ENCODE measurements around the gene CCT6B. TPM values are rescaled to one million over a fixed set of nuclear protein-coding genes. Genes with fewer than 3 reads are reported as not detected.

The CCT6B gene
- total RNA-seq, 1 donor from 2014 or later: 2.3 TPM

DNA sequence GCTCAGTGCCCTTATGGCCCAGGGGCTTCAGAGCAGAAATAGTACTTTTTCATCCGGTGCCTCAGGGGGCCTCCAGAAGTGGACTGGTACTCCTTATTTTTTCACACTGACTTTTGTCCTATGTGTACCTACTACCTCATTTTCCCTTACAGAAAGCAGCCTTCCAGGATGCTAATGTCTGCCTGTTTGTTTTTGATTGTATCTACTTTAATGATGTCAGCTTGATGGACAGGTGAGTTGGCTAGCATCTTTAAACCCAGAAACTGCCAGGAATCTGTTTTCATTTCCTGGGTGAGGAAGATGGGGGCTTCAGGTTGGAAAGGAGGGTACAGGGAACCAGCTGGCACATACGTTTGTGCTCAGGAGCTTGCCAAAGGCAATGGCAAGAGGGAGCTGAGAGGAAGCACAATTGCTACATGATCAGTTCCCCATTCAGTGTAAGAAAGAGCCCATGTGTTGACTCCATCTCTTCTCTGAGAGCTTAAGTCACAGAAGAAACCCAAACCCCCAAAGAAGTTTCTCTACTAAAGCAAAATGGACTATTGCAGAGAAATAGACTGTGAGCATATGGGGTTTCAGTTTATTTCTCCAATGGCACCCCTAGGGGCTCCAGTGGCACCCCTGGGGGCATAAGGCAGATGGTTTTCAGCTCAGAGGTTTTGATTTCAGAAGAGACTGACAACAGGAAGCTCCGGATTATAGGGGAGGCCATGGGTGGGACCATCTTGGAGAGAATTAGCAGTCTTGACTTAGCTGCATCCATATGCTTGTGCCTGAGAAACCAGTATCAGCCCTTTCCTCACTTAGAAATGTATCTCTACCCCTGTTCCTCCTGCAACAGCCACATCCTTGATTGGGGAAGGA lies 35.4 kb upstream of the CCT6B start:
- H3K27me3 Mint-ChIP-seq (ENCODE audit: low read depth): no peaks in the 10 kb centered on the region
- no peaks in the 10 kb centered on the region for H3K4me1 Mint-ChIP-seq
- no peak for DNase-seq (ENCODE audit: low read depth, low spot score)
- H3K9me3 Mint-ChIP-seq: no peaks in the 10 kb centered on the region
- peaks cover 1% of the 10 kb centered on the region for H3K36me3 Mint-ChIP-seq (ENCODE audit: low read depth)
- TF ChIP-seq, protein P1, sequence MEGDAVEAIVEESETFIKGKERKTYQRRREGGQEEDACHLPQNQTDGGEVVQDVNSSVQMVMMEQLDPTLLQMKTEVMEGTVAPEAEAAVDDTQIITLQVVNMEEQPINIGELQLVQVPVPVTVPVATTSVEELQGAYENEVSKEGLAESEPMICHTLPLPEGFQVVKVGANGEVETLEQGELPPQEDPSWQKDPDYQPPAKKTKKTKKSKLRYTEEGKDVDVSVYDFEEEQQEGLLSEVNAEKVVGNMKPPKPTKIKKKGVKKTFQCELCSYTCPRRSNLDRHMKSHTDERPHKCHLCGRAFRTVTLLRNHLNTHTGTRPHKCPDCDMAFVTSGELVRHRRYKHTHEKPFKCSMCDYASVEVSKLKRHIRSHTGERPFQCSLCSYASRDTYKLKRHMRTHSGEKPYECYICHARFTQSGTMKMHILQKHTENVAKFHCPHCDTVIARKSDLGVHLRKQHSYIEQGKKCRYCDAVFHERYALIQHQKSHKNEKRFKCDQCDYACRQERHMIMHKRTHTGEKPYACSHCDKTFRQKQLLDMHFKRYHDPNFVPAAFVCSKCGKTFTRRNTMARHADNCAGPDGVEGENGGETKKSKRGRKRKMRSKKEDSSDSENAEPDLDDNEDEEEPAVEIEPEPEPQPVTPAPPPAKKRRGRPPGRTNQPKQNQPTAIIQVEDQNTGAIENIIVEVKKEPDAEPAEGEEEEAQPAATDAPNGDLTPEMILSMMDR (conservative IDR thresholded peaks at IDR 0.05): no peak
- H3K27ac Mint-ChIP-seq (ENCODE audit: unreplicated experiment): no peak overlapping the region
- H3K4me3 Mint-ChIP-seq: no peak overlapping the region

DNA sequence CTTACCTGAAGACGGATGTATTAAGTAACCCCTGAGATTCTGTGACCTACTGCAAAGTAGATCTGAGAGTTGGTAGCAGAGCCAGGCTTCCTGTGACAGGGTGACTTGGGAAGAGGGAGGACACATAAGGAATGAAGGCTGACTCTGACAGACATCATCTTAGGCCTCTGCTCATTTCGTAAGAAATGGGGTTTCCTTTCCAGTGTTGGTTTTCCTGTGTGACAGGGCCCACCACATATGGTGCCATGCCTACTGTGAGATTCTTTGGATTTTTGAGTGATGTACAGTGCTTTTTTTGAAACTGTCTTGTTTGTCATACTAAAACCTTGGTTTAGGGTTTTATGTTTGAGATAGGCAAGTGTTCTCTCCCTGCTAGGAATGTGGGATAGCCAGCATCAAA lies 31.8 kb upstream of the CCT6B start:
- Mint-ChIP-seq H3K36me3 (ENCODE audit: low read depth) (peaks cover 4% of the 10 kb centered on the region), H3K4me3 (no peak overlapping the region), H3K27me3 (ENCODE audit: low read depth) (no peaks in the 10 kb centered on the region), H3K4me1 (no peaks in the 10 kb centered on the region), H3K9me3 (no peaks in the 10 kb centered on the region), H3K27ac (ENCODE audit: unreplicated experiment) (no peak overlapping the region)
- TF ChIP-seq, protein P1 (conservative IDR thresholded peaks at IDR 0.05): no peak
- DNase-seq (ENCODE audit: low read depth, low spot score): no peak

DNA sequence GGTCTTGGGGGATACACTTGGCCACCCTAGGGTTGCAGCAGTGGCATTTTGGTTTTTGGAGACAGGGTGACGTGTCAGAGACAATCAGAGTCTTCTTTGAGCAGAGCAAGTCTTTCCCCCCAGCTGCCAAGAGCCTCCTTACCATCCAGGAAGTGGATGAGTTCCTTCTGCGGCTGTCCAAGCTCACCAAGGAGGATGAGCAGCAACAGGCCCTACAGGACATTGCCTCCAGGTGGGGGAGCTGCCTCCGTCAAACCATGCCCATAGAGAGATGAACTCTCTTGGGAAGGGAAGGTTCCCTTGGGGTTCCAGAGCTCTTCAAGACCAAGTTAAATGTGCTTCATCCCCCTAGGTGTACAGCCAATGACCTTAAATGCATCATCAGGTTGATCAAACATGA lies 30.3 kb upstream of the CCT6B start:
- no peak overlapping the region for H3K27ac Mint-ChIP-seq (ENCODE audit: unreplicated experiment)
- no peaks in the 10 kb centered on the region for H3K27me3 Mint-ChIP-seq (ENCODE audit: low read depth)
- no peak overlapping the region for H3K4me3 Mint-ChIP-seq
- peaks cover 6% of the 10 kb centered on the region for H3K36me3 Mint-ChIP-seq (ENCODE audit: low read depth)
- TF ChIP-seq, protein P1 (conservative IDR thresholded peaks at IDR 0.05): no peak
- H3K4me1 Mint-ChIP-seq: no peaks in the 10 kb centered on the region
- no peaks in the 10 kb centered on the region for H3K9me3 Mint-ChIP-seq
- DNase-seq (ENCODE audit: low read depth, low spot score): no peak

DNA sequence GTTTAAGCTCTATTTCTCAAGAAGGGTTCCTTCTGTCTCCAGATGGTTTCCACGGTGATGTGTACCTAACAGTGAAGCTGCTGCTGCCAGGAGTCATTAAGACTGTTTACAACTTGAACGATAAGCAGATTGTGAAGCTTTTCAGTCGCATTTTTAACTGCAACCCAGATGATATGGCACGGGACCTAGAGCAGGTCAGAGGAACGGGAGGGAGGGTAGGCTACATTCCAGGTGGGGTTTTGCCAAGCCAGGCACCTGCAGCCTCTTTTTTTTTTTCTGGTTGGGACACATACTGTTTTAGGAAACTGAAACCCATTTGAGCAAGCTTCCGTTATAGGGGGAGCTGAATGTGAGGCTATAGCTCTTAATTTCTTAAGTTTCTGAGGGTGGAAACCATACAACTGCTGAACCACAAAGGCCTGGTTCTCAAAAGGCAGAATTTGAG lies 29.7 kb upstream of the CCT6B start:
- DNase-seq (ENCODE audit: low read depth, low spot score): no peak
- TF ChIP-seq, protein P1 (conservative IDR thresholded peaks at IDR 0.05): no peak
- H3K9me3 Mint-ChIP-seq: no peaks in the 10 kb centered on the region
- H3K27me3 Mint-ChIP-seq (ENCODE audit: low read depth): no peaks in the 10 kb centered on the region
- peaks cover 9% of the 10 kb centered on the region for H3K36me3 Mint-ChIP-seq (ENCODE audit: low read depth)
- H3K27ac Mint-ChIP-seq (ENCODE audit: unreplicated experiment): no peak overlapping the region
- no peak overlapping the region for H3K4me3 Mint-ChIP-seq
- H3K4me1 Mint-ChIP-seq: no peaks in the 10 kb centered on the region

DNA sequence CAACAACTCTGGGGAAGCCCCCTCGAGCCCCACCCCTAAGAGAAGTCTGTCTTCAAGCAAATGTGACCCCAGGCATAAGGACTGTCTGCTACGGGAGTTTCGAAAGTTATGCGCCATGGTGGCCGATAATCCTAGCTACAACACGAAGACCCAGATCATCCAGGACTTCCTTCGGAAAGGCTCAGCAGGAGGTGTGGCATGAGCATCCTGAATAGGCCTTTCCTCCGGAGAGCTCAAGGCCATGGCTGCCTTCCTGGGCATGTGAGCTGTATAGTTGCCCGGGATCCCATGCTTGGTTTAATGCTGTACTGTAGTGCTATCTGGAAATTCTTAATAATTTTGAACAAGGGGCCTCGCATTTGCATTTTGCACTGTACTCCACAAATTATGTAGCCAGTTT lies 28.2 kb upstream of the CCT6B start:
- H3K4me1 Mint-ChIP-seq: peaks cover 7% of the 10 kb centered on the region
- H3K36me3 Mint-ChIP-seq (ENCODE audit: low read depth): peaks cover 9% of the 10 kb centered on the region
- DNase-seq (ENCODE audit: low read depth, low spot score): no peak
- H3K27ac Mint-ChIP-seq (ENCODE audit: unreplicated experiment): no peak overlapping the region
- H3K27me3 Mint-ChIP-seq (ENCODE audit: low read depth): no peaks in the 10 kb centered on the region
- TF ChIP-seq, protein P1 (conservative IDR thresholded peaks at IDR 0.05): no peak
- no peaks in the 10 kb centered on the region for H3K9me3 Mint-ChIP-seq
- H3K4me3 Mint-ChIP-seq: no peak overlapping the region

All from neural crest cell (in vitro differentiated cells).